HG03378 (cell line): Measurements from ENCODE around the gene PNLIPRP2.

Experiments
- ATAC-seq: cut with Tn5 transposase; IDR thresholded peaks from one replicate; pipeline ENCODE4 v1.9.1; 2021; ENCODE audit warnings: mild to moderate bottlenecking, moderate library complexity; ENCODE audit not compliant: unreplicated experiment

PNLIPRP2 gene

DNA sequence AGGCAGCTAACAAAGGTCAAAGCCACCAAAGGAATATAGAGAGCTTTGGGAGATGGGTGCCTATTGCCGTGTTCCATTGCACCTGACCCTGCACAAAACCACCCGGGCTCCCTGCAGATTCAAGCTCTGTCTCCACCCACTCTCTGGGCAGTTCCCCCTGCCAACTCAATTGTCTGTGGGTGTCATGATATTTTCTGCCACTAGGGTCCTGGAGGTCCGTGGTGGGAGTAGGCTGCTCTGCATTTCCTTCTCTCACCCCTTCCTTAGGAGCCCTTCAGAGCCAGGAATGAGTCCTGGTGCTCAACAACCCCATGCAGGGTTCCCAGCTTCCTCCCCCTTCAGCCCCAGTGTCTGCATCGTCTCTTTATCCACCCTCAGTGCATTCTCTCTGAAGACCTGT, 34.1 kb downstream of the PNLIPRP2 start:
- ATAC-seq = no peak

DNA sequence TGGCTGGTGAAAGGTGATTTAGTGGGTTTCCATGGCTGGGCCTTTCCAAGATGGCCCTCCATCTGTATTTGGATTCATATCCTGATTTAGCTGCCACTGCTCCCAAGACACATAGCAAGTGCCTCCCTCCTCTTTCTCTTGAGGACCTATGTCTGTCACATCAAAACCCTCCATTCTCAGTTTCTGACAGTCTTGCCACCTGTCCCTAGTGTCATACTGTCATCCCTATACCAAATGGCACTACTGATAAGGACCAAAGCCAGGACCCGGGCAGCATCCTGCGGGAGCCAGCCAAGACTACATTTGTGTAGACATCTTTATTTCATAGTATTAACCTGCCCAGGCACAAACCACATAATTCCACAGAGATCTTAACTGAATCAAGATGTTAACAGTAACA, 34.8 kb downstream of the PNLIPRP2 start:
- no peak for ATAC-seq

DNA sequence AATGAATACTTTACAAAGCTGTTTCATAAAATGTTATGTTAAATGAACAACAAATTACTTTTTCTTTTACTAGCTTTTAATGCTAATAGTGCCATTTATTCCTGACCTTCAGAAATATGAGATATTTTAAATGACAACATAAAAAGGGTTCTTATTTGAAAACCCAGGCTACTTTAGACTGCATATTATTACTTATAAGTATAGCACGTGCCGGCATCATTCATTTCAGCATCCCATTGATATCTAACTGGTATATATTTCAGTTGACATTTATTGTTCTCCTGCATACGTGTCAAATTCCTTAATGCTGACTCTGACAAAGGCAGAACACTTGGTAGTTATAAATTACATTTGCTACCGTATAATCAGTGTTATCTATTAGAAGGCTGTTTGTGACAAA, 35.3 kb downstream of the PNLIPRP2 start:
- no peak for ATAC-seq

DNA sequence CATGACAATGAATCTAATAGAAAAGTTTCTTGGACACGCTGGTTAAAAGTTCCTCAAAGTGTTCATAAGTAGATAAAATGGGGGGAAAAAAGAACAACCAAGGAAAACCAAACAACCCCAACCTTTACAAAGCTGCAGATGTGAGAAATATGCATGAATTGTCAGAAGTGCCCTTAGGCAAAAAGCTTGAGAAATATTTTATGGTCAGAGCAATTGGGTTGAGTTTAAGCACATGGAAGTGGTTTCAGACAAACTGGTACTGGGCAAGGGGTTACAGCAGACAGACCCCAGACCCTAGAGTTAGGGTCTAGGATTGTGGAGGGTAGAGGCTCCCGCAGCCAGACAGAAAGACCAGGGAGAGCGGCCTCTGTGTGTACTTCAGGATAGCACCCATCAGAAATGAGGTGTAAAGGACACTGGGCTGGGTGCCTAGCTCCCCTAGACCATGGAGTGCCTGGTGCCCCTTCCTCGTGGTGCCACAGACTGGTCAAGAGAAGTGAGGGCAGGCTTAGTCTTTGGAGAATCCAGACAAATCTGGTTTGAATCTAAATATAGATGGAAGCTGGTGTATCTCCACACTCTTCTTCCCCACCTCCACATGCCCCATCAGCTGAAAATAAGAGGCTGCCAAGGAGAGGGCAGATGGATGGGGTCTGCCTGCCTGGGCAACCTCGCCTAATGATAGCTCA, 37.3 kb downstream of the PNLIPRP2 start:
- no peak for ATAC-seq

DNA sequence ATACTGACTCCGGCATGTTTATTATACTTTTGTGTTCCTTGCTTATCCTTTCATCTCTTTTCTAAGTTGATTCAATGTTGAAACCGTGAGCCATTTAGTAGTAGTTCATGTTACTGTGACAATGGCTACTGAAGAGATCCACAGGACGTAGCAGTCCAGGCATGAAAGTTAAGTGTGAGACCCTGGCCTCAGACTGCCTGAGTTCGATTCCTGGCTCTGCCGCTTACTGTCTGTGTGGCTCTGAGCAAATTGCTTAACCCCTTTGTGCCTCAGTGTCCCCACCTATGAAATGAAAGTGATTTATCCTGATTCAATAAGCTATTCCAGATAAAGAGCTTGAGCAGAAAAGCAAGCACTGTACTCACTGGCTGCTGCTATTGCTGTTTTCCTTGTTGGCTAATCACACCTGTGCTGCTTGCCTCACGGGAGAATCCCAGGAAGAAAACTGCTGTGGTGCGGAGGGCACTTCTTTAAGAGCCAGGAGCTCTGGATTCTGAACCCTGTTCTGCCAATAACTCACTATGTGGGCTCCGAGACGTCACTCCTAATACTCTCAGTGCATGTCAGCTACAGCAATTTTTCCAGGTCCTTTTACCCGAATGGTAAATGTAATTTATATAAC, 38.4 kb downstream of the PNLIPRP2 start:
- ATAC-seq = no peak

DNA sequence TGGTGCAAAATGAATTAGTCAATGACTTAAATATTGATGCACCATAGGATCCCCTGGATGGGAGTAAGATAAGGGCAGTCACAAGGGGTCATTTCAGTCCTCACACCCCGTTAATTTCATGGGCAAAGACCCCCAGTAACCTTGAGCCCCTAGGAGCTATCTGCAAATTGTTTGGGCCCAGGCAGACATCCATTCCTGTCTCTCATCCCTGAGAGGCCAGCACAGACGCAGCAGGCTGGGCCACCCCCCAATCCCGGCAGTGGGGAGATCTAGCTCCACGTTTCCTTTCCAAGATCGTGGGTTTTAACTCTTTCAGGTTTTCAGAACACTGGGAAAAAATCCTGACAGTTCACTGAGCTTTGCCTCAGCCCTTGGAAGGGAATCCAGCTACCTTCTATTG, 40.1 kb downstream of the PNLIPRP2 start:
- ATAC-seq = no peak

- no peak for ATAC-seq
These were observed 42.6 kb downstream of the PNLIPRP2 start for GRCh38 chr10:116663342-116663741.

DNA sequence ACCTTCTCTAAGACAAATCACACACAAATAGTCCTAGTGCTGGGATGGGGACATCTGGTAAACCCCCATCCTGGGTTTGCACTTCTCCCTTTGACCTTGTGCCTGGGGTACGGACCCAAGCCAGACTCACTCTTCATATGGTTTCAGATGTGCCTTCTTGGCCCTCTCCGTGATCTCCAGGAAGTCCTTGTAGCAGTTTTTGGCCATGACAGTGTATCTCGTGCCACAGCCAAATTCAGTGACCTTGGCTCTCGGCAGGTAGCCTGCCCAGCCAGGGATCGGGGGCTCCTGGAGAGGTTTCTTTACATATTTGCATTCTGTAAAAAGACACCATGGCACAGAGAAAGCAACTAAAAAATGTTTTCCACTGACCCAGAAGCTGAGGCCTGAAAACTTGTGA, 43.9 kb downstream of the PNLIPRP2 start:
- no peak for ATAC-seq

- ATAC-seq = no peak
These were observed 44.9 kb downstream of the PNLIPRP2 start for GRCh38 chr10:116665541-116666125.

GRCh38 chr10:116667484-116667883, 46.7 kb downstream of the PNLIPRP2 start:
- ATAC-seq = no peak

DNA sequence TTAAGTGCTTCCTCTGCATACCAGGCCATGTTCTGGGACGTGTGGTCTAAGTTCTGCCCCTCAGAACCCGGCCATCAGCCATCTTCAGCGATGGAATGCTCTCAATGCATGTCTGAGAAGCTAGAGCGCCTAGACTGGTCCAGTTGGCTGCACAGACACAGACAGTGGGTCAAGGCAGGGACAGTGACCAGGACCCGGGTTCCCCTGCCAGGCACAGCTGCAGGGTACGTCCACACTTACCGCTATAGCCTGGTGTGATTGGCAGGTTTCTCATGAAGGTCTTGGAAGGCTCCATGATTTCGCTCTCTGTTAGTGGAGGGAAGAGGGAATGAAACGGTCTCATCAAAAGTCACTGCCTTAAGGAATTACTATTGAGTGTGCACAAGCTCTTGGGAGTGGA, 47.3 kb downstream of the PNLIPRP2 start:
- ATAC-seq = no peak

DNA sequence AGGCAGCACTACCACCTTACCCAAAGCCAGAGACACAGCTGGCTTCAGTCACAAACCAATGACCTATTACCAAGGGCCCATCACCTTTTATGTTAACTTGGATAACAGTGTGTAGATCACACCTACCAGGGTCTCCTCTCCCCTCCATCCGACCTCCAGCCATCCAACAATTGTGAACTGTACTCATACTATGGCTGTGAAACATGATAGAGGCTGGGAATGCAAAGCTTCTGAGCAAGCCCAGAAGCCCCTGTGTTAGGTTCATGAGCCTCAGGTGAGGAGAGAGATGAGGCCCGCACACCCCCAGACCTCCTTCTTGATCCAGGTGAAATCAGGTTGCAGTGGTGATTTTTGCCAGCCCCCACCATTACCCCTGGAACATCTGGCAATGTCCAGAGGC, 47.7 kb downstream of the PNLIPRP2 start:
- no peak for ATAC-seq

- ATAC-seq = no peak
These were observed 48.3 kb downstream of the PNLIPRP2 start for GRCh38 chr10:116669080-116669479.

GRCh38 chr10:116669832-116670644, 49.3 kb downstream of the PNLIPRP2 start:
- ATAC-seq = no peak

DNA sequence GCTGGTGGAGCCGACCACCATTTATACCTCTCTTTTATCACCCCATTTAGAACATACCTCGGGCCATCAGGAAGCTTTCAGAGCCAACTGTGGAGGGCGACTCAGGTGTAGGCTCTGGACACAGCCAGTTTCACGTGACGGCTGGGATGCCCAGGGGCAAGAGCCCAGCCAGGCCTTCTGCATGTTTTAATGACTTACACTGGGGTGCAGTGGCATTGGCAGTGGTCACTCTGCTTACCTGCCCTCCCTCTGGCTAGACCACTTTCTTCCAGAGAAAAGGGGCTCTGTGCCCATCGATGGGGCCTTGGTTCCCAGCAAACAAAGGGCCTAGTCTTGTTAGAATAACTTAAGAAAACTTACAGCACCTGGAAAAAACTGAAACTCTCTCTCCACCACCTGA, 50.0 kb downstream of the PNLIPRP2 start:
- no peak for ATAC-seq

DNA sequence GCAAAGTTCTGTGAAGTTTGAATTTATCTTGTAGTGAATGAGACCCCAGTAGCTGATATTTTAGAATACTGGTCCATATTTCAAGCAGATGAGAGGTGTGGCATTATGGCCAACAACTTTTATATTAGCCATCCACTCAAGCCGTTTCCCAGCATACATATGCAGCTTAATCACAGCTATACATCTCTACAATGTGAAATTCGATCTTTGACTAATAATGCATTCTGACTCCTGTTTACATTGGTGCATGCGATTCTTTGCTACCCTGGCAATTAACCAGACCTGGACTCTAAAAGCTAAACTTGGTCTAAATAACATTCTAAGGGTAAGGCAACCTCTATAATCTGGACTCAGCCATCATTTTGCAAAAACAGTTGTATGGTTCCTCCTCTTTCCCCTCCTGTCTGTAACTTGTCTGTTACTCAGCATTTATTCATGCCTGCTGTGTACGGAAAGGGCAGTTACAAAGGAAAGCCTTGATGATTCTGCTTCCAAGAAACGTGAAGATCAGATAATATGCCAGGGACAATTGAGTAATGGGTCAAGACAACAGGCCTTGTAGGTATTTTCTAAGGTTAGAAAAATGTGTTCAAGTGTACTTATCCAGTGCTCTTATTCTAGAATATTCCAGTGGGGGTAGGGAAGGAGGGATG, 50.6 kb downstream of the PNLIPRP2 start:
- no peak for ATAC-seq

- no peak for ATAC-seq
These were observed 52.1 kb downstream of the PNLIPRP2 start for GRCh38 chr10:116672891-116673290.

- ATAC-seq = no peak
These were observed 53.1 kb downstream of the PNLIPRP2 start for GRCh38 chr10:116673866-116674265.

- no peak for ATAC-seq
These were observed 54.2 kb downstream of the PNLIPRP2 start for GRCh38 chr10:116674901-116675423.

DNA sequence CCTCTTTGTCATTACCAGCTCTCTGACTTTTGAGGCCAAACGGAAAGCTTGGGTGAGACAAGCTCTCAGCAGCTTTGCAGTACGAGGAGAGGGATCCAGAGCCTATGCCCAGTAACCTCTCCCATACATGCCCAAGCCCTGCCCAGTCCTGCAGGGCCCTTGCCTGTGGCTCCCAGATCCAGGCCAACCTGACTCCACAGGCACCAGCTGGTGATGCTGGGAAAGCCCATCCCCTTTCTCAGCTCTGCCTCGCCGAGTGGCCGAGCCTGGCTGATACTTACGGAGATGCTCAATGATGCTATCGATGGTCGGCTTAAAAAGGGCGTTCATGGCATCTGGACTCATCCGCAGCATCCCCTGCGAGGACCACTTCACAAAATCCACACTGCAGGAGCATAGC, 55.4 kb downstream of the PNLIPRP2 start:
- ATAC-seq = no peak

DNA sequence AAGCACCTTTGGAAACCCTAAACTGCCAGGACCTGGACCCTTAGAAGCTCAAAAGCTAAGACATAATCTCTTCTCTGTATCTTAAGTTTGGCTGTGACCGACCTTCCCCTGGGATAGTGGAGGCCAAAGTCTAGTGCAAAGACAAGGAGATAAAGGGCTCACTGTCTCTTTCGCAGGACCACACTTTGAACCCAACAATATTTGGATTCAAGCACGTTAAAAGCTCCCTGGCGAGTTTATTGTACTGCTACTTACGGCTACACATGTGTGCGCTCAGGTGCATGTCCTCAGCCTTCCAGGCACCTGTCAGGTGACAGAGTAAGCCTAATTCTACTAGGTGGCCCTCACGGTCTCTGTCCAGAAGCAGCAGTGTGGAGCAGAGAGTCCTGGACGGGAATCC, 55.9 kb downstream of the PNLIPRP2 start:
- ATAC-seq = no peak
